K562 (cell line): ENCODE measurements around the gene NACC1. TPM values are rescaled to one million over a fixed set of nuclear protein-coding genes. Genes with fewer than 3 reads are reported as not detected.

Experiments
- ARID1B ChIP-seq: fragments of 450-650 bp; IDR thresholded peaks from 2 replicates; pipeline ENCODE4 v1.6.1; 2016; ENCODE audit warnings: antibody characterized with exemption, mild to moderate bottlenecking, inconsistent platforms
- CHD1 ChIP-seq: fragments of 200-600 bp; sonication (generic); IDR thresholded peaks from one replicate; pipeline ENCODE4 v1.6.1; 2012; ENCODE audit warnings: mild to moderate bottlenecking, moderate library complexity, low read length, inconsistent platforms
- CHD4 ChIP-seq: fragments of 200-600 bp; sonication (generic); IDR thresholded peaks from 3 replicates; pipeline ENCODE4 v1.6.1; 2012; ENCODE audit warnings: low read depth, mild to moderate bottlenecking, mixed read lengths, low read length, inconsistent platforms; ENCODE audit not compliant: insufficient read depth, insufficient replicate concordance, poor library complexity, severe bottlenecking
- CREM ChIP-seq: IDR thresholded peaks from 2 replicates; pipeline ENCODE4 v1.6.1; 2014; ENCODE audit warnings: antibody characterized with exemption, low read depth
- GATAD2A ChIP-seq: fragments of 450-650 bp; IDR thresholded peaks from 2 replicates; pipeline ENCODE4 v1.6.1; 2017
- JUND ChIP-seq, 2 experiments: IDR thresholded peaks; 2 replicates in 1 of 2; 3 replicates in 1 of 2; pipeline ENCODE4 v1.6.1; 2011; ENCODE audit warnings: borderline replicate concordance in 2 of 2, low read depth in 2 of 2, low read length in 2 of 2, improper control_type of control experiment in 1 of 2, missing biosample characterization in 1 of 2, missing genetic modification characterization in 1 of 2, missing genetic modification reagents in 1 of 2
- MAFK ChIP-seq: IDR thresholded peaks from 2 replicates; pipeline ENCODE4 v1.6.1; 2011; ENCODE audit warnings: low read length, improper control_type of control experiment
- NFATC3 ChIP-seq: fragments of 450-650 bp; IDR thresholded peaks from 2 replicates; pipeline ENCODE4 v1.6.1; 2017; ENCODE audit warnings: mild to moderate bottlenecking
- STAG1 ChIP-seq: sonication (generic); formaldehyde crosslinking; IDR thresholded peaks from 2 replicates; pipeline ENCODE4 v1.5.0; 2020; ENCODE audit warnings: missing genetic modification reagents, borderline replicate concordance
- TCF7L2 ChIP-seq: fragments of 150-350 bp; IDR thresholded peaks from 2 replicates; pipeline ENCODE4 v1.6.1; 2016; ENCODE audit warnings: low read depth, mild to moderate bottlenecking, low read length, moderate library complexity
- TOE1 ChIP-seq, 2 experiments: fragments of 450-650 bp in 1 of 2; sonication (generic) in 1 of 2; formaldehyde crosslinking in 1 of 2; IDR thresholded peaks; 2 replicates each; pipeline versions ENCODE4 v1.7.1 to v1.8.0; 2016 to 2022; ENCODE audit warnings: borderline replicate concordance in 2 of 2, mild to moderate bottlenecking in 2 of 2, antibody characterized with exemption in 1 of 2, inconsistent platforms in 1 of 2, low read depth in 1 of 2, missing genetic modification reagents in 1 of 2, moderate library complexity in 1 of 2
- ZNF324 ChIP-seq: fragments of 250-450 bp; sonication (Bioruptor Pico); IDR thresholded peaks from 2 replicates; pipeline ENCODE4 v1.4.0; 2020; ENCODE audit warnings: mild to moderate bottlenecking
- ZNF778 ChIP-seq: fragments of 450-650 bp; formaldehyde crosslinking; IDR thresholded peaks from 2 replicates; pipeline ENCODE4 v1.4.0; 2020; ENCODE audit warnings: mild to moderate bottlenecking, moderate library complexity
- polyA plus RNA-seq, 8 experiments: library from polyadenylated mRNA; depleted of rRNA in 4 of 8; stranded (reverse) in 5 of 8; unstranded in 3 of 8; fragments of >200 nt; fragmentation: Nextera tagmentation in 2 of 8; fragmentation: Illumina TruSeq in 1 of 8; extraction: Ambion mirVana in 2 of 8; extraction: Trizol in 1 of 8; gene quantifications; 2 replicates each; pipeline versions ENCODE4 v1.2.1 to v1.2.3, GENCODE V29; 2011 to 2014; ENCODE audit warnings: inconsistent platforms in 1 of 8, missing spikeins in 1 of 8
- total RNA-seq, 7 experiments: library from RNA; depleted of rRNA in 6 of 7; stranded (reverse); fragments of >200 nt in 6 of 7; fragmentation: Illumina TruSeq in 2 of 7; extraction: Trizol in 2 of 7; gene quantifications; 2 replicates each; pipeline versions ENCODE4 v1.2.1 to v1.2.3, GENCODE V29; 2011 to 2021; ENCODE audit warnings: low replicate concordance in 1 of 7
- TF ChIP-seq, protein P1 (sequence below), 2 experiments: fragments of 450-650 bp in 1 of 2; sonication (generic) in 1 of 2; formaldehyde crosslinking; conservative IDR thresholded peaks; 2 replicates each; pipeline versions ENCODE4 v1.4.0 to v1.8.1; 2020 to 2022; ENCODE audit warnings: mild to moderate bottlenecking in 1 of 2, missing genetic modification reagents in 1 of 2
- TF ChIP-seq, protein P2 (sequence below), 3 experiments: IDR thresholded peaks in 2 of 3; conservative IDR thresholded peaks in 1 of 3; 2 replicates each; pipeline ENCODE4 v1.5.1; 2011 to 2012; ENCODE audit warnings: low read length in 3 of 3, mild to moderate bottlenecking in 3 of 3, control low read depth in 2 of 3, improper control_type of control experiment in 1 of 3, inconsistent platforms in 1 of 3, low read depth in 1 of 3, mixed read lengths in 1 of 3, moderate library complexity in 1 of 3; ENCODE audit not compliant: insufficient read depth in 2 of 3
- TF ChIP-seq, protein P3 (sequence below): sonication (generic); IDR thresholded peaks from 2 replicates; pipeline ENCODE4 v1.6.1; 2016
- TF ChIP-seq, protein P4 (sequence below): IDR thresholded peaks from 2 replicates; pipeline ENCODE4 v1.6.1; 2014; ENCODE audit warnings: antibody characterized with exemption
- TF ChIP-seq, protein P5 (sequence below): fragments of 450-650 bp; IDR thresholded peaks from 2 replicates; pipeline ENCODE4 v1.6.1; 2016; ENCODE audit warnings: missing biosample characterization, missing genetic modification characterization

The NACC1 gene
- total and polyA plus RNA-seq, 9 of the 15 experiments (the other 6 are each of a cell fraction or from before 2014, with no cell fraction given), result 0.04 to 96.6 (median 25.8) TPM

DNA sequence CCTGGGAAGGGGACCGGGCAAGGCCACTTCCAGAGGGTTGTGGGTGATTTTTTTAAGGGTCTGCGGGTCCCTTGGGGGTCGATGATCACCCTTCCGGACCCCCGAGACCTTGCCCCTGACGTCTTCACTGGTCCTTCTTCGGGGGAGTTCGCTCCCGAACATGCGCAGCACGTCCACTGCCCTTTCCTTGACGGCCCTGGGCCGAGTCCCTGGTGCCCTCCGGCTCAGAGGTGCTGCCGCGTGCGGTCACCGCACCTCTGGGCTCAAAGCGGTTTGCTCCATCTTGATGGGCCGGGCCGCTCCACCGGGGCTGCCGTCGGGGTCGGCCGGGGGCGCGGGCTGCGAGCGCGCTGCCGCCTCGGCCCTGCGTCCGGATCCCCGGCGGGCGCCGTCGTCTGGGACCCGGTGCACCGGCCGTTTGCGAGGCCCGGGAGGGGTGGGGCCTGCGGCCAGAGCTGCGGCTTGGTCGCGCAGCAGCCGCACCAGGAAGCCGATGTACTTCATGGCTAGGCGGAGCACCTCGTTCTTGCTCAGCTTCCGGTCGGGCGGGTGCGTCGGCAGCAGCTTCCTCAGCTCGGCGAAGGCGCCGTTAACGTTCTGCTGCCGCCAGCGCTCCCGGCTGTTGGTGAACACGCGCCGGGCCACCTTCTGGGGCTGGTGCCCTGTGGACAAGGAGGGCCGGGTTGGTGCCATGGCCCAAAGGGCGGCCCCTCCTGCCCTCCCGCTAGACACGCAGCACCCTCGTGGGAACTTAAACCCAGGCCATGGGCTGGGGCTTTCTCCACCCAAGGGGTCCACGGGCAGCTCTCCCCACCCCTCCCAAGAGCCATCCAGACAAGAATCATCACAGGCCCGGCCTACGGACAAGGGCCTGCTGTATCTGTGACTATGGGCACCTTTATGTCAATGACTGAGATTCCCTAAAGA lies 18.7 kb upstream of the NACC1 start (continued):
- TF ChIP-seq TOE1 (IDR thresholded peaks at IDR 0.05; ENCODE audit: borderline replicate concordance) (no peak), TOE1 (CRISPR knock-in tag; IDR thresholded peaks at IDR 0.05; ENCODE audit: borderline replicate concordance, low read depth) (0 out of 2 replicates have a peak, but pooled peaks have one; percentile 17), MAFK (no peak), CHD1 (peak; percentile 42), CREM (peak; percentile 56; the same call in 1 of the 2 replicates), NFATC3 (no peak), CHD4 (no peak), TCF7L2 (no peak), ARID1B (no peak), ZNF778 (CRISPR knock-in tag) (no peak), JUND (IDR thresholded peaks at IDR 0.05; ENCODE audit: borderline replicate concordance, low read depth, low read length) (peak; percentile 35), JUND (tag; IDR thresholded peaks at IDR 0.05; ENCODE audit: borderline replicate concordance, low read depth, low read length) (no peak; the same call in 2 of the 3 replicates), STAG1 (CRISPR knock-in tag) (no peak), ZNF324 (CRISPR knock-in tag) (peak; percentile 31; the same call in 1 of the 2 replicates), GATAD2A (no peak)
- TF ChIP-seq, protein P1, sequence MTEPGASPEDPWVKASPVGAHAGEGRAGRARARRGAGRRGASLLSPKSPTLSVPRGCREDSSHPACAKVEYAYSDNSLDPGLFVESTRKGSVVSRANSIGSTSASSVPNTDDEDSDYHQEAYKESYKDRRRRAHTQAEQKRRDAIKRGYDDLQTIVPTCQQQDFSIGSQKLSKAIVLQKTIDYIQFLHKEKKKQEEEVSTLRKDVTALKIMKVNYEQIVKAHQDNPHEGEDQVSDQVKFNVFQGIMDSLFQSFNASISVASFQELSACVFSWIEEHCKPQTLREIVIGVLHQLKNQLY (CRISPR knock-in tag; conservative IDR thresholded peaks at IDR 0.05), result no peak
- TF ChIP-seq, protein P2, sequence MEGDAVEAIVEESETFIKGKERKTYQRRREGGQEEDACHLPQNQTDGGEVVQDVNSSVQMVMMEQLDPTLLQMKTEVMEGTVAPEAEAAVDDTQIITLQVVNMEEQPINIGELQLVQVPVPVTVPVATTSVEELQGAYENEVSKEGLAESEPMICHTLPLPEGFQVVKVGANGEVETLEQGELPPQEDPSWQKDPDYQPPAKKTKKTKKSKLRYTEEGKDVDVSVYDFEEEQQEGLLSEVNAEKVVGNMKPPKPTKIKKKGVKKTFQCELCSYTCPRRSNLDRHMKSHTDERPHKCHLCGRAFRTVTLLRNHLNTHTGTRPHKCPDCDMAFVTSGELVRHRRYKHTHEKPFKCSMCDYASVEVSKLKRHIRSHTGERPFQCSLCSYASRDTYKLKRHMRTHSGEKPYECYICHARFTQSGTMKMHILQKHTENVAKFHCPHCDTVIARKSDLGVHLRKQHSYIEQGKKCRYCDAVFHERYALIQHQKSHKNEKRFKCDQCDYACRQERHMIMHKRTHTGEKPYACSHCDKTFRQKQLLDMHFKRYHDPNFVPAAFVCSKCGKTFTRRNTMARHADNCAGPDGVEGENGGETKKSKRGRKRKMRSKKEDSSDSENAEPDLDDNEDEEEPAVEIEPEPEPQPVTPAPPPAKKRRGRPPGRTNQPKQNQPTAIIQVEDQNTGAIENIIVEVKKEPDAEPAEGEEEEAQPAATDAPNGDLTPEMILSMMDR (IDR thresholded peaks at IDR 0.05 in 2 of 3, conservative IDR thresholded peaks at IDR 0.05 in 1 of 3; ENCODE audit: insufficient read depth in 2 of 3, low read depth in 1 of 3, low read length in 3 of 3), result no peak
- TF ChIP-seq, protein P3, sequence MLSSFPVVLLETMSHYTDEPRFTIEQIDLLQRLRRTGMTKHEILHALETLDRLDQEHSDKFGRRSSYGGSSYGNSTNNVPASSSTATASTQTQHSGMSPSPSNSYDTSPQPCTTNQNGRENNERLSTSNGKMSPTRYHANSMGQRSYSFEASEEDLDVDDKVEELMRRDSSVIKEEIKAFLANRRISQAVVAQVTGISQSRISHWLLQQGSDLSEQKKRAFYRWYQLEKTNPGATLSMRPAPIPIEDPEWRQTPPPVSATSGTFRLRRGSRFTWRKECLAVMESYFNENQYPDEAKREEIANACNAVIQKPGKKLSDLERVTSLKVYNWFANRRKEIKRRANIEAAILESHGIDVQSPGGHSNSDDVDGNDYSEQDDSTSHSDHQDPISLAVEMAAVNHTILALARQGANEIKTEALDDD, result no peak
- TF ChIP-seq, protein P4, sequence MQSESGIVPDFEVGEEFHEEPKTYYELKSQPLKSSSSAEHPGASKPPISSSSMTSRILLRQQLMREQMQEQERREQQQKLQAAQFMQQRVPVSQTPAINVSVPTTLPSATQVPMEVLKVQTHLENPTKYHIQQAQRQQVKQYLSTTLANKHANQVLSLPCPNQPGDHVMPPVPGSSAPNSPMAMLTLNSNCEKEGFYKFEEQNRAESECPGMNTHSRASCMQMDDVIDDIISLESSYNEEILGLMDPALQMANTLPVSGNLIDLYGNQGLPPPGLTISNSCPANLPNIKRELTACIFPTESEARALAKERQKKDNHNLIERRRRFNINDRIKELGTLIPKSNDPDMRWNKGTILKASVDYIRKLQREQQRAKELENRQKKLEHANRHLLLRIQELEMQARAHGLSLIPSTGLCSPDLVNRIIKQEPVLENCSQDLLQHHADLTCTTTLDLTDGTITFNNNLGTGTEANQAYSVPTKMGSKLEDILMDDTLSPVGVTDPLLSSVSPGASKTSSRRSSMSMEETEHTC, result no peak
- TF ChIP-seq, protein P5, sequence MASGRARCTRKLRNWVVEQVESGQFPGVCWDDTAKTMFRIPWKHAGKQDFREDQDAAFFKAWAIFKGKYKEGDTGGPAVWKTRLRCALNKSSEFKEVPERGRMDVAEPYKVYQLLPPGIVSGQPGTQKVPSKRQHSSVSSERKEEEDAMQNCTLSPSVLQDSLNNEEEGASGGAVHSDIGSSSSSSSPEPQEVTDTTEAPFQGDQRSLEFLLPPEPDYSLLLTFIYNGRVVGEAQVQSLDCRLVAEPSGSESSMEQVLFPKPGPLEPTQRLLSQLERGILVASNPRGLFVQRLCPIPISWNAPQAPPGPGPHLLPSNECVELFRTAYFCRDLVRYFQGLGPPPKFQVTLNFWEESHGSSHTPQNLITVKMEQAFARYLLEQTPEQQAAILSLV (tag), result no peak
